GM18909 (cell line): ENCODE measurements around the gene FAM222B.
"Not testable (repeated sequence)": the region's sequence is repeated elsewhere in the genome, so short reads cannot be mapped to it uniquely, and the experiment has no call there.

Experiments
- ATAC-seq: cut with Tn5 transposase; IDR thresholded peaks from one replicate; pipeline ENCODE4 v1.9.1; 2021; ENCODE audit warnings: mild to moderate bottlenecking; ENCODE audit not compliant: unreplicated experiment, poor library complexity

FAM222B gene

GRCh38 chr17:28783161-28783560 is 59.4 kb downstream of the FAM222B start:
- no peak for ATAC-seq

- ATAC-seq, result not testable (repeated sequence)
These were observed 63.0 kb downstream of the FAM222B start for GRCh38 chr17:28779601-28780000.

GRCh38 chr17:28777178-28777577 is 65.4 kb downstream of the FAM222B start:
- ATAC-seq, result no peak

- ATAC-seq, result no peak
These were observed 68.4 kb downstream of the FAM222B start for GRCh38 chr17:28774206-28774605.

- ATAC-seq, result no peak
These were observed 68.9 kb downstream of the FAM222B start for GRCh38 chr17:28773736-28774135.

- no peak for ATAC-seq
These were observed 77.6 kb downstream of the FAM222B start for GRCh38 chr17:28765038-28765437.

- no peak for ATAC-seq
These were observed 78.8 kb downstream of the FAM222B start for GRCh38 chr17:28763804-28764266.

- no peak for ATAC-seq
These were observed 79.3 kb downstream of the FAM222B start for GRCh38 chr17:28763137-28763799.

GRCh38 chr17:28760601-28761562 is 81.7 kb downstream of the FAM222B start:
- ATAC-seq, result no peak

- no peak for ATAC-seq
These were observed 83.2 kb downstream of the FAM222B start for GRCh38 chr17:28759256-28759865.

GRCh38 chr17:28758411-28759121 is 84.0 kb downstream of the FAM222B start:
- ATAC-seq, result no peak

GRCh38 chr17:28756049-28756804 is 86.4 kb downstream of the FAM222B start:
- no peak for ATAC-seq

GRCh38 chr17:28755486-28755885 is 87.1 kb downstream of the FAM222B start:
- no peak for ATAC-seq

GRCh38 chr17:28751600-28752366 is 90.8 kb downstream of the FAM222B start:
- ATAC-seq, result no peak

GRCh38 chr17:28750178-28751047 is 92.2 kb downstream of the FAM222B start:
- ATAC-seq, result peak; percentile 68

GRCh38 chr17:28749516-28750177 is 92.9 kb downstream of the FAM222B start:
- ATAC-seq, result no peak

GRCh38 chr17:28748852-28749515 is 93.6 kb downstream of the FAM222B start:
- ATAC-seq, result no peak
